ENCODE results near the gene TLR4.

DNA sequence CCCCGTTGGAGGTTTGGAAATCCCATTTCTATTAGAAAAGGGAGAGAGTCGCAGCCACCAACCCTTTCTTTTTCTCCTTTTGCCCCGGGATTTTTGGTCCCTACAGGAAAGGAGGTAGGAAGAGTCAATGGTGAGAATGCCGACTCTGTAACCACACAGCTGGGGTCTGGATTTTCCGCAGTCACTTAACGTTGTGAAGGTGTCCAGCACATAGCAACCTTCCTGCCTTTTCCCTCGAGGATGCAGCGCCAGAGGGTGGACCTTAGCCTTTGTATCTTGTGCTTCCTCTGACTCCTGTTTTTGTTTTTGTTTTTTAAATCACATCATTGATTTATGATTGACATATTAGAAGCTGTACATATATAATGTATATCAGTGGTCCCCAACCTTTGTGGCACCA lies 41.4 kb downstream of the TLR4 start:
- TF ChIP-seq, protein P1, sequence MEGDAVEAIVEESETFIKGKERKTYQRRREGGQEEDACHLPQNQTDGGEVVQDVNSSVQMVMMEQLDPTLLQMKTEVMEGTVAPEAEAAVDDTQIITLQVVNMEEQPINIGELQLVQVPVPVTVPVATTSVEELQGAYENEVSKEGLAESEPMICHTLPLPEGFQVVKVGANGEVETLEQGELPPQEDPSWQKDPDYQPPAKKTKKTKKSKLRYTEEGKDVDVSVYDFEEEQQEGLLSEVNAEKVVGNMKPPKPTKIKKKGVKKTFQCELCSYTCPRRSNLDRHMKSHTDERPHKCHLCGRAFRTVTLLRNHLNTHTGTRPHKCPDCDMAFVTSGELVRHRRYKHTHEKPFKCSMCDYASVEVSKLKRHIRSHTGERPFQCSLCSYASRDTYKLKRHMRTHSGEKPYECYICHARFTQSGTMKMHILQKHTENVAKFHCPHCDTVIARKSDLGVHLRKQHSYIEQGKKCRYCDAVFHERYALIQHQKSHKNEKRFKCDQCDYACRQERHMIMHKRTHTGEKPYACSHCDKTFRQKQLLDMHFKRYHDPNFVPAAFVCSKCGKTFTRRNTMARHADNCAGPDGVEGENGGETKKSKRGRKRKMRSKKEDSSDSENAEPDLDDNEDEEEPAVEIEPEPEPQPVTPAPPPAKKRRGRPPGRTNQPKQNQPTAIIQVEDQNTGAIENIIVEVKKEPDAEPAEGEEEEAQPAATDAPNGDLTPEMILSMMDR (IDR thresholded peaks at IDR 0.05; ENCODE audit: insufficient read depth, low read length, poor library complexity, severe bottlenecking): no peak
- no peak for TF ChIP-seq EZH2phosphoT487 (conservative IDR thresholded peaks at IDR 0.05; ENCODE audit: low read length)
